WTC11 (cell line): ENCODE measurements around the gene TOR3A. TPM values are rescaled to one million over a fixed set of nuclear protein-coding genes. Genes with fewer than 3 reads are reported as not detected.

ENCODE experiments used
- ATAC-seq: fragments of 200-7000 bp; cut with Tn5 transposase; 2 replicates; pipeline ENCODE4 v1.10.0; 2021; ENCODE audit warnings: mild to moderate bottlenecking, moderate library complexity
- CTCF ChIA-PET: fragments of 300-600 bp; sonication (Branson Sonifier 250); formaldehyde crosslinking; loops from one replicate; lab custom pipeline; 2021; ENCODE audit warnings: antibody characterized with exemption; lab: Charles Lee
- POLR2A ChIA-PET: fragments of 350-600 bp; sonication (Branson Sonifier 250); formaldehyde crosslinking; loops from one replicate; lab custom pipeline; 2021; ENCODE audit warnings: antibody characterized with exemption; lab: Charles Lee
- DNase-seq: peaks from one replicate; pipeline ENCODE4 v3.0.0; 2021; ENCODE audit warnings: low spot score
- H3K27ac Mint-ChIP-seq: 2 replicates; pipeline ENCODE4 v1.8.0; 2021; ENCODE audit warnings: mixed read lengths
- H3K27me3 Mint-ChIP-seq: 2 replicates; pipeline ENCODE4 v1.8.0; 2021; ENCODE audit warnings: low read depth, mild to moderate bottlenecking, moderate library complexity, mixed read lengths
- H3K36me3 Mint-ChIP-seq: 2 replicates; pipeline ENCODE4 v1.8.0; 2021; ENCODE audit warnings: mixed read lengths
- H3K4me1 Mint-ChIP-seq: 2 replicates; pipeline ENCODE4 v1.8.0; 2022; ENCODE audit warnings: mixed read lengths
- H3K4me3 Mint-ChIP-seq: 2 replicates; pipeline ENCODE4 v1.8.0; 2021; ENCODE audit warnings: mild to moderate bottlenecking, moderate library complexity, mixed read lengths
- H3K9me3 Mint-ChIP-seq: 2 replicates; pipeline ENCODE4 v1.8.0; 2021; ENCODE audit warnings: mixed read lengths
- ATF2 ChIP-seq: sonication (generic); formaldehyde crosslinking; IDR thresholded peaks from 2 replicates; pipeline ENCODE4 v1.8.1; 2022; ENCODE audit warnings: low read depth, missing genetic modification reagents, borderline replicate concordance
- CDX4 ChIP-seq: fragments of 250-450 bp; sonication (Bioruptor Pico); IDR thresholded peaks from 2 replicates; pipeline ENCODE4 v1.9.0; 2021; ENCODE audit warnings: moderate library complexity, mild to moderate bottlenecking, inconsistent platforms, borderline replicate concordance
- CTCF ChIP-seq: fragments of 200-600 bp; IDR thresholded peaks from 2 replicates; pipeline ENCODE4 v1.8.0; 2022; ENCODE audit warnings: antibody characterized with exemption
- E2F1 ChIP-seq: sonication (generic); formaldehyde crosslinking; IDR thresholded peaks from 2 replicates; pipeline ENCODE4 v1.8.0; 2022; ENCODE audit warnings: mild to moderate bottlenecking, missing genetic modification reagents
- ELF4 ChIP-seq: sonication (generic); formaldehyde crosslinking; IDR thresholded peaks from 2 replicates; pipeline ENCODE4 v1.8.1; 2022; ENCODE audit warnings: low read depth, mild to moderate bottlenecking, moderate library complexity, missing genetic modification reagents
- ESRRA ChIP-seq: sonication (generic); formaldehyde crosslinking; IDR thresholded peaks from 2 replicates; pipeline ENCODE4 v1.8.1; 2022; ENCODE audit warnings: mild to moderate bottlenecking, missing genetic modification reagents, borderline replicate concordance
- FOXP4 ChIP-seq: sonication (generic); formaldehyde crosslinking; IDR thresholded peaks from 2 replicates; pipeline ENCODE4 v1.8.0; 2022; ENCODE audit warnings: mild to moderate bottlenecking, missing genetic modification reagents
- HMGA2 ChIP-seq: fragments of 250-450 bp; sonication (Bioruptor Pico); IDR thresholded peaks from 2 replicates; pipeline ENCODE4 v1.4.0; 2021; ENCODE audit warnings: mild to moderate bottlenecking, moderate library complexity
- IRF2 ChIP-seq: sonication (generic); formaldehyde crosslinking; IDR thresholded peaks from 2 replicates; pipeline ENCODE4 v1.8.0; 2022; ENCODE audit warnings: low read depth, missing genetic modification reagents, borderline replicate concordance
- JAZF1 ChIP-seq: fragments of 250-450 bp; sonication (Bioruptor Pico); IDR thresholded peaks from 2 replicates; pipeline ENCODE4 v1.9.0; 2021; ENCODE audit warnings: moderate library complexity, mild to moderate bottlenecking, inconsistent platforms
- KAT7 ChIP-seq: sonication (generic); formaldehyde crosslinking; IDR thresholded peaks from 2 replicates; pipeline ENCODE4 v1.8.1; 2023; ENCODE audit warnings: missing genetic modification reagents, mild to moderate bottlenecking, borderline replicate concordance
- NFATC4 ChIP-seq: fragments of 250-450 bp; sonication (Bioruptor Pico); IDR thresholded peaks from 2 replicates; pipeline ENCODE4 v1.9.0; 2021; ENCODE audit warnings: mild to moderate bottlenecking
- SMAD3 ChIP-seq: sonication (generic); formaldehyde crosslinking; IDR thresholded peaks from 2 replicates; pipeline ENCODE4 v1.8.0; 2022; ENCODE audit warnings: missing genetic modification reagents, mild to moderate bottlenecking, borderline replicate concordance
- TEAD1 ChIP-seq: sonication (generic); formaldehyde crosslinking; IDR thresholded peaks from 2 replicates; pipeline ENCODE4 v1.8.0; 2022; ENCODE audit warnings: mild to moderate bottlenecking, missing genetic modification reagents
- ZNF138 ChIP-seq: sonication (generic); formaldehyde crosslinking; conservative IDR thresholded peaks from 2 replicates; pipeline ENCODE4 v1.8.1; 2022; ENCODE audit warnings: mild to moderate bottlenecking, moderate library complexity, missing genetic modification reagents
- ZNF423 ChIP-seq: fragments of 250-450 bp; sonication (Bioruptor Pico); IDR thresholded peaks from 2 replicates; pipeline ENCODE4 v2.1.2; 2022; ENCODE audit warnings: mild to moderate bottlenecking, moderate library complexity
- ZSCAN18 ChIP-seq: fragments of 250-450 bp; sonication (Bioruptor Pico); IDR thresholded peaks from 2 replicates; pipeline ENCODE4 v2.1.2; 2022; ENCODE audit warnings: mild to moderate bottlenecking, moderate library complexity
- total RNA-seq: library from RNA; stranded (reverse); gene quantifications from 3 replicates; pipeline ENCODE4 v1.2.3, GENCODE V29; 2021
- TF ChIP-seq, protein P1 (sequence below): sonication (generic); formaldehyde crosslinking; IDR thresholded peaks from 2 replicates; pipeline ENCODE4 v1.8.1; 2022; ENCODE audit warnings: missing genetic modification reagents, borderline replicate concordance

Gene TOR3A
- total RNA-seq, 1 experiment from 2014 or later, result 20.5 TPM

- Mint-ChIP-seq H3K9me3 (no peaks in the 10 kb centered on the region), H3K27me3 (no peaks in the 10 kb centered on the region), H3K4me3 (no peak overlapping the region), H3K27ac (no peak overlapping the region), H3K36me3 (peaks cover 25% of the 10 kb centered on the region), H3K4me1 (peaks cover 5% of the 10 kb centered on the region; the same call in 1 of the 2 replicates)
- peak; percentile 63 for DNase-seq
- POLR2A ChIA-PET, result no interaction called here
- peak; percentile 98 for ATAC-seq
- CTCF ChIA-PET, result interaction anchor here (0.7 to 2.1 kb wide), 19 partner anchors 12 to 562 kb away, joined by 3 to 14 read pairs (median 4); partner anchors contain the start of genes NPHS2 and TOR3A
- TF ChIP-seq CTCF (peak; percentile 34; the same call in 1 of the 2 replicates), FOXP4 (CRISPR knock-in tag) (no peak), ZNF423 (CRISPR knock-in tag) (peak; percentile 51; the same call in 1 of the 2 replicates)
These were observed 23.5 kb downstream of the TOR3A start for GRCh38 chr1:179105393-179105792.

DNA sequence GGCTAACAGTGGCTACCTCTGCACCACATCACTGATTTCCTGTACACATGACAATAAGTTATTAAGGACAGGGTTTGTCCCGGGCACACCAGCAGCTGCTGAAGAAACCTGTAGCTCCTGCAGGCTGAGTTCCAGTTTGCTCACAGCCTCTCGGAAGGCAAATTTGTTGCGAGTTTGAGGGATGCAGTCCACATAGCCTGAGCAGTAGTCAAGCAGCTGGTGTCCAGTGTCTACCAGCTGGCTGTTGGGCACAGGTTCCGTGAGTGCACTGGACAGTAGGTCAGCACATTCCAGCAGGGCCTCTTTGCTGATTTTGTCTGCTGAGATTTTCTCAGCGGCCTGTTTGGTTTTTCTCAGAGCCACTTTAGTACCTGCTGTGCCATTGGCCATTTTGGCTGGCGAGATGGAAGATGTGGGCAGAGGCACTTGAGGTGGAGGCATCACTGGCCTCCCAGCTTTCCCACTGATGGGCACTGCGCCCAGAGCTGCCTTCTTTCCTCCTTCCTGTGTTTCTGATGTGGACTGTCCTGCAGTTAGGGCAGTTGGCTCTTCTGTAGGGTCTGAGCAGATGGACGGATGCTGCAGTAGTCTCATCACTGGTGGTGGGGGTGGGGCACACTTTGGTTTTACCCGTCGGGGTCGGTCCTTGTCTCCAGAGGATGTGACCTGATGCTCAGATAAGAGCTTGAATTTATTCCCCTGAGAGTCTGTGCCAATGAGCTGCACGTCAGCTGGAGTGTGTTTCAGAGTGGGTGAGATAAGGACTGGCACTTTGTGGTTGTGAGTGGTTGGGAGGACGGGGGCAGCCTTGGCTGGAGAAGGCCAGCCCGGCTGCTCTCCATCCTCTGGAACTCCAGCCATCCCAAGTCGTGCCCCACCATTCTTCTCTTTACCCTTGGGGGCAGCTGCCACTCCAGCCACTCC, 26.1 kb downstream of the TOR3A start:
- TF ChIP-seq KAT7, result no peak
- TF ChIP-seq NFATC4, result no peak
- TF ChIP-seq CDX4 (CRISPR knock-in tag), result no peak
- TF ChIP-seq ELF4 (CRISPR knock-in tag), result no peak
- TF ChIP-seq, protein P1, sequence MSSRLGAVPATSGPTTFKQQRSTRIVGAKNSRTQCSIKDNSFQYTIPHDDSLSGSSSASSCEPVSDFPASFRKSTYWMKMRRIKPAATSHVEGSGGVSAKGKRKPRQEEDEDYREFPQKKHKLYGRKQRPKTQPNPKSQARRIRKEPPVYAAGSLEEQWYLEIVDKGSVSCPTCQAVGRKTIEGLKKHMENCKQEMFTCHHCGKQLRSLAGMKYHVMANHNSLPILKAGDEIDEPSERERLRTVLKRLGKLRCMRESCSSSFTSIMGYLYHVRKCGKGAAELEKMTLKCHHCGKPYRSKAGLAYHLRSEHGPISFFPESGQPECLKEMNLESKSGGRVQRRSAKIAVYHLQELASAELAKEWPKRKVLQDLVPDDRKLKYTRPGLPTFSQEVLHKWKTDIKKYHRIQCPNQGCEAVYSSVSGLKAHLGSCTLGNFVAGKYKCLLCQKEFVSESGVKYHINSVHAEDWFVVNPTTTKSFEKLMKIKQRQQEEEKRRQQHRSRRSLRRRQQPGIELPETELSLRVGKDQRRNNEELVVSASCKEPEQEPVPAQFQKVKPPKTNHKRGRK (CRISPR knock-in tag), result no peak
- TF ChIP-seq IRF2 (CRISPR knock-in tag), result no peak
- Mint-ChIP-seq H3K36me3 (peaks cover 34% of the 10 kb centered on the region), H3K4me3 (no peak overlapping the region), H3K27ac (no peak overlapping the region), H3K9me3 (no peaks in the 10 kb centered on the region), H3K4me1 (peaks cover 5% of the 10 kb centered on the region; the same call in 1 of the 2 replicates), H3K27me3 (no peaks in the 10 kb centered on the region)
- POLR2A ChIA-PET, result no interaction called here
- CTCF ChIA-PET, result no interaction called here
- DNase-seq (no peak), ATAC-seq (no peak)

GRCh38 chr1:179108644-179109043, 26.8 kb downstream of the TOR3A start:
- ATAC-seq, result no peak
- CTCF ChIA-PET, result no interaction called here
- POLR2A ChIA-PET, result no interaction called here
- no peak for TF ChIP-seq ZNF138 (CRISPR knock-in tag)
- TF ChIP-seq NFATC4, result no peak
- no peak for TF ChIP-seq E2F1 (CRISPR knock-in tag)
- TF ChIP-seq ZSCAN18 (CRISPR knock-in tag), result no peak
- TF ChIP-seq ESRRA (CRISPR knock-in tag), result no peak
- TF ChIP-seq JAZF1 (CRISPR knock-in tag), result no peak
- TF ChIP-seq ATF2 (CRISPR knock-in tag), result no peak
- no peak for TF ChIP-seq TEAD1
- no peak for TF ChIP-seq SMAD3 (CRISPR knock-in tag)
- TF ChIP-seq CDX4 (CRISPR knock-in tag), result no peak
- no peak for TF ChIP-seq HMGA2 (CRISPR knock-in tag)

More at GRCh38 chr1:179108644-179109043, 26.8 kb downstream of the TOR3A start:
- DNase-seq, result no peak
- Mint-ChIP-seq H3K4me3 (no peak overlapping the region), H3K27ac (no peak overlapping the region), H3K4me1 (peaks cover 5% of the 10 kb centered on the region; the same call in 1 of the 2 replicates), H3K27me3 (no peaks in the 10 kb centered on the region), H3K9me3 (no peaks in the 10 kb centered on the region), H3K36me3 (peaks cover 34% of the 10 kb centered on the region)
